ENCODE measurements around the gene DPH3.
"Not testable (repeated sequence)": the region's sequence is repeated elsewhere in the genome, so short reads cannot be mapped to it uniquely, and the experiment has no call there.

DPH3 gene

GRCh38 chr3:16264708-16265454, at the start of gene DPH3, which contains the start of gene OXNAD1:
Gene DPH3, minus strand, starts transcription at chr3:16264943. Its CDS starts 67 bp downstream, at chr3:16264876.
Gene OXNAD1, plus strand, starts transcription at chr3:16265212. Its CDS starts 5,741 bp downstream, at chr3:16270953.
- no peak for TF ChIP-seq CTCF (IDR thresholded peaks at IDR 0.05; ENCODE audit: insufficient read depth, low read length, missing control alignments)
- CTCF ChIA-PET, result interaction anchor here (0.8 to 7.7 kb wide), 19 partner anchors 10 to 453 kb away, joined by 3 to 135 read pairs (median 6); no protein-coding TSS in a partner anchor
- H3K4me3 ChIP-seq (ENCODE audit: low read depth, low read length), result peak within 1 kb of the TSS; percentile 98
- POLR2A ChIA-PET, result interaction anchor here (0.5 to 1.1 kb wide), 5 partner anchors 21 to 1057 kb away, joined by 3 to 5 read pairs (median 4); partner anchors contain the start of gene GALNT15
- peak; percentile 97 for DNase-seq (ENCODE audit: low read depth, low spot score)

GRCh38 chr3:16313886-16314645, 49.3 kb upstream of the DPH3 start:
- H3K4me3 ChIP-seq (ENCODE audit: low read depth, low read length), result no peak overlapping the region
- POLR2A ChIA-PET, result no interaction called here
- DNase-seq (ENCODE audit: low read depth, low spot score), result no peak
- CTCF ChIA-PET, result interaction anchor here (1.3 to 2.9 kb wide), 5 partner anchors 10 to 203 kb away, joined by 3 to 11 read pairs (median 7); no protein-coding TSS in a partner anchor
- TF ChIP-seq CTCF (IDR thresholded peaks at IDR 0.05; ENCODE audit: insufficient read depth, low read length, missing control alignments), result no peak

GRCh38 chr3:16311960-16312451, 47.3 kb upstream of the DPH3 start:
- ChIA-PET POLR2A (no interaction called here), CTCF (interaction anchor here (0.9 kb wide), 1 partner anchor 12 kb away, joined by 6 read pairs; no protein-coding TSS in a partner anchor)
- no peak for DNase-seq (ENCODE audit: low read depth, low spot score)
- no peak for TF ChIP-seq CTCF (IDR thresholded peaks at IDR 0.05; ENCODE audit: insufficient read depth, low read length, missing control alignments)
- no peak overlapping the region for H3K4me3 ChIP-seq (ENCODE audit: low read depth, low read length)

- DNase-seq (ENCODE audit: low read depth, low spot score); CTCF ChIA-PET; H3K4me3 ChIP-seq (ENCODE audit: low read depth, low read length); POLR2A ChIA-PET: not testable (repeated sequence)
Measured at GRCh38 chr3:16310486-16310885, 45.7 kb upstream of the DPH3 start.

DNA sequence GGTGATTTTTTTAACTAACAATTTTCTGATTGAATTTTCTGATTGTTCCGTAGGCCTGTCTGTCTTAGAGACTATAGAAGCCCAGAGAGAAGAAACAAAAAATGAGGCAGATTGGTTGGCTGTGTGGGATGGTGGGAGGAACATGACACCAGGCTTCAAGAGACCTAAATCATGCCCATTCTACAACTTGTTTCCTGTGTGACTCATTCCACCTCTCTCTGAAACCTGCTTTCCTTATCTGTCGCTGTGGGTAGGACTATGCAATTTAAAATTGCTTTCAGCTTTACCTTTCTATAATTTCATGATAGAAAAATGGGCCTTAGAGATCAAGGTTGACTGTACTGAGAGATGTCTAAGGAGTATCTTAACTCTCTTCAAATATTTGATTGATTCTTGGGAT, 44.8 kb upstream of the DPH3 start:
- no peak for TF ChIP-seq CTCF (IDR thresholded peaks at IDR 0.05; ENCODE audit: insufficient read depth, low read length, missing control alignments)
- no peak overlapping the region for H3K4me3 ChIP-seq (ENCODE audit: low read depth, low read length)
- no peak for DNase-seq (ENCODE audit: low read depth, low spot score)
- ChIA-PET POLR2A (no interaction called here), CTCF (no interaction called here)

DNA sequence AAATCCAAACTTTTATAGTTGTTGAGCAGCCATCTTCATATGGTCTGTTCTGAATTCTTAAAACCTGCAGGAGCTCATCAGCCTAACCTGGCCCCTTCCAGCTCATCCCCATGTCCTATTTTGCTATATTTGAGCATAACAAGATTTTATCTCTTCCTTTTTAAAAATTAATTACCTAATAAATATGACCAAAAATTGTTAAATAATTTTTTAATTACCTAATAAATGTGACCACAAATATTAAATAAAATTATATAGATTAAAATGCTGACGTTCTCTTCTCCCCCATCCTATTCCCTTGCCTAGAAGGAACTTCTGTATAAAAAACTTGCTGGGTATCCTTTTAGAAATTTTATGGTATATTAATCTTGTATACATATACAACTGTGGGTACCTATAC, 44.0 kb upstream of the DPH3 start:
- no peak for TF ChIP-seq CTCF (IDR thresholded peaks at IDR 0.05; ENCODE audit: insufficient read depth, low read length, missing control alignments)
- no peak for DNase-seq (ENCODE audit: low read depth, low spot score)
- CTCF ChIA-PET, result interaction anchor here (0.6 to 2.1 kb wide), 2 partner anchors 18 to 218 kb away, joined by 3 to 8 read pairs; no protein-coding TSS in a partner anchor
- no peak overlapping the region for H3K4me3 ChIP-seq (ENCODE audit: low read depth, low read length)
- POLR2A ChIA-PET, result no interaction called here
